H9 (cell line): Measurements from ENCODE around the gene TAF10. TPM values are rescaled to one million over a fixed set of nuclear protein-coding genes. Genes with fewer than 3 reads are reported as not detected.

ENCODE experiments used
- DNase-seq: peaks from one replicate; pipeline ENCODE4 v3.0.0-alpha.2; 2017
- H2AFZ ChIP-seq: one replicate; pipeline ENCODE4 v1.6.1; 2013; ENCODE audit warnings: mild to moderate bottlenecking, low read length, control low read depth, moderate library complexity
- H2AK5ac ChIP-seq: 2 replicates; pipeline ENCODE4 v1.6.1; 2013; ENCODE audit warnings: low read length, control low read depth, mixed read lengths; ENCODE audit not compliant: insufficient read length
- H2BK120ac ChIP-seq: one replicate; pipeline ENCODE4 v1.6.1; 2013; ENCODE audit warnings: low read depth, mild to moderate bottlenecking, low read length, control low read depth, inconsistent platforms; ENCODE audit not compliant: poor library complexity, severe bottlenecking
- H2BK12ac ChIP-seq: 2 replicates; pipeline ENCODE4 v1.6.1; 2013; ENCODE audit warnings: low read length, control low read depth, mixed read lengths, low read depth; ENCODE audit not compliant: insufficient read length
- H2BK15ac ChIP-seq: 2 replicates; pipeline ENCODE4 v1.6.1; 2013; ENCODE audit warnings: low read depth, low read length, control low read depth
- H2BK20ac ChIP-seq: one replicate; pipeline ENCODE4 v1.6.1; 2013; ENCODE audit warnings: low read depth, mild to moderate bottlenecking, low read length, control low read depth, inconsistent platforms; ENCODE audit not compliant: poor library complexity, severe bottlenecking
- H2BK5ac ChIP-seq: 2 replicates; pipeline ENCODE4 v1.6.1; 2013; ENCODE audit warnings: low read length, control low read depth, mixed read lengths; ENCODE audit not compliant: insufficient read length
- H3K14ac ChIP-seq: 2 replicates; pipeline ENCODE4 v1.6.1; 2013; ENCODE audit warnings: low read length, control low read depth; ENCODE audit not compliant: insufficient read depth
- H3K18ac ChIP-seq: 2 replicates; pipeline ENCODE4 v1.6.1; 2013; ENCODE audit warnings: low read depth, mild to moderate bottlenecking, mixed read lengths, low read length, control low read depth; ENCODE audit not compliant: insufficient read length
- H3K23ac ChIP-seq: 2 replicates; pipeline ENCODE4 v1.6.1; 2013; ENCODE audit warnings: low read length, control low read depth, mixed read lengths, low read depth; ENCODE audit not compliant: insufficient read length
- H3K23me2 ChIP-seq: 2 replicates; pipeline ENCODE4 v1.6.1; 2013; ENCODE audit warnings: low read depth, mild to moderate bottlenecking, mixed read lengths, low read length, control low read depth; ENCODE audit not compliant: insufficient read length, poor library complexity, severe bottlenecking
- H3K27ac ChIP-seq: 2 replicates; pipeline ENCODE4 v1.5.1; 2013; ENCODE audit warnings: low read length, control low read depth, mixed read lengths, low read depth; ENCODE audit not compliant: insufficient read length
- H3K27me3 ChIP-seq: 2 replicates; pipeline ENCODE4 v1.6.1; 2013; ENCODE audit warnings: low read length, control low read depth, inconsistent platforms; ENCODE audit not compliant: insufficient read depth
- H3K4ac ChIP-seq: 2 replicates; pipeline ENCODE4 v1.6.1; 2013; ENCODE audit warnings: low read depth, mild to moderate bottlenecking, control low read depth, inconsistent platforms, low read length, moderate library complexity
- H3K4me1 ChIP-seq: 2 replicates; pipeline ENCODE4 v1.6.1; 2013; ENCODE audit warnings: low read length, control low read depth, inconsistent platforms; ENCODE audit not compliant: insufficient read depth
- H3K4me2 ChIP-seq: 2 replicates; pipeline ENCODE4 v1.6.1; 2013; ENCODE audit warnings: low read length, control low read depth, mixed read lengths; ENCODE audit not compliant: insufficient read length, insufficient read depth
- H3K56ac ChIP-seq: 2 replicates; pipeline ENCODE4 v1.6.1; 2013; ENCODE audit warnings: low read depth, mild to moderate bottlenecking, mixed read lengths, low read length, control low read depth; ENCODE audit not compliant: insufficient read length
- H3K79me1 ChIP-seq: 2 replicates; pipeline ENCODE4 v1.6.1; 2013; ENCODE audit warnings: low read depth, mild to moderate bottlenecking, moderate library complexity, low read length, control low read depth, inconsistent platforms; ENCODE audit not compliant: insufficient read depth, poor library complexity, severe bottlenecking
- H3K79me2 ChIP-seq: 2 replicates; pipeline ENCODE4 v1.6.1; 2013; ENCODE audit warnings: low read length, control low read depth, inconsistent platforms; ENCODE audit not compliant: insufficient read depth
- H3K9ac ChIP-seq: 2 replicates; pipeline ENCODE4 v1.6.1; 2013; ENCODE audit warnings: low read length, control low read depth, mixed read lengths; ENCODE audit not compliant: insufficient read length; ENCODE audit errors: extremely low read depth
- H3K9me3 ChIP-seq: one replicate; pipeline ENCODE4 v1.6.1; 2013; ENCODE audit warnings: low read depth, low read length, inconsistent platforms; ENCODE audit not compliant: control insufficient read depth
- H3T11ph ChIP-seq: one replicate; pipeline ENCODE4 v1.6.1; 2013; ENCODE audit warnings: mild to moderate bottlenecking, low read length, control low read depth, inconsistent platforms
- H4K20me1 ChIP-seq: one replicate; pipeline ENCODE4 v1.6.1; 2013; ENCODE audit not compliant: control insufficient read depth, insufficient read length, insufficient read depth
- H4K5ac ChIP-seq: 2 replicates; pipeline ENCODE4 v1.6.1; 2013; ENCODE audit warnings: low read depth, mild to moderate bottlenecking, mixed read lengths, low read length, control low read depth; ENCODE audit not compliant: insufficient read length
- H4K8ac ChIP-seq: replicated peaks from 2 replicates; pipeline ENCODE4 v1.6.1; 2013; ENCODE audit warnings: low read length, control low read depth, mixed read lengths, low read depth; ENCODE audit not compliant: insufficient read length
- H4K91ac ChIP-seq: 2 replicates; pipeline ENCODE4 v1.6.1; 2013; ENCODE audit warnings: low read depth, mild to moderate bottlenecking, moderate library complexity, mixed read lengths, low read length, control low read depth; ENCODE audit not compliant: insufficient read length
- H3K27ac Mint-ChIP-seq, 3 experiments: 2 replicates in 2 of 3; 3 replicates in 1 of 3; pipeline ENCODE4 v1.8.0; 2020 to 2021; ENCODE audit warnings: mixed read lengths in 3 of 3, mild to moderate bottlenecking in 1 of 3, moderate library complexity in 1 of 3
- H3K27me3 Mint-ChIP-seq: 2 replicates; pipeline ENCODE4 v1.8.0; 2021; ENCODE audit warnings: low read depth, mild to moderate bottlenecking, moderate library complexity, mixed read lengths
- H3K36me3 Mint-ChIP-seq, 3 experiments: 2 replicates in 2 of 3; 3 replicates in 1 of 3; pipeline ENCODE4 v1.8.0; 2020 to 2021; ENCODE audit warnings: low read depth in 3 of 3, mixed read lengths in 3 of 3; ENCODE audit not compliant: insufficient read depth in 1 of 3
- H3K4me1 Mint-ChIP-seq, 2 experiments: 2 replicates each; pipeline ENCODE4 v1.8.0; 2020; ENCODE audit warnings: mixed read lengths in 2 of 2
- H3K4me3 Mint-ChIP-seq, 2 experiments: 2 replicates in 1 of 2; 3 replicates in 1 of 2; pipeline ENCODE4 v1.8.0; 2020 to 2021; ENCODE audit warnings: mild to moderate bottlenecking in 2 of 2, mixed read lengths in 2 of 2, moderate library complexity in 1 of 2
- H3K9me3 Mint-ChIP-seq, 2 experiments: 2 replicates in 1 of 2; 3 replicates in 1 of 2; pipeline ENCODE4 v1.8.0; 2020; ENCODE audit warnings: mild to moderate bottlenecking in 2 of 2, mixed read lengths in 2 of 2, moderate library complexity in 1 of 2
- WGBS: extraction: QIAGEN DNeasy Blood & Tissue Kit; methylation state at CpG from one replicate; pipeline ENCODE4 v1.1.7; 2013; ENCODE audit warnings: missing lambda C conversion rate, low lambda C conversion rate, mixed read lengths; ENCODE audit not compliant: insufficient read length; ENCODE audit errors: extremely low coverage; 5-methylcytosine and 5-hydroxymethylcytosine counted together
- total RNA-seq: library from RNA; stranded (reverse); gene quantifications from 2 replicates; pipeline ENCODE4 v1.2.1, GENCODE V29; 2021
- TF ChIP-seq, protein P1 (sequence below): fragments of 200-600 bp; sonication (generic); conservative IDR thresholded peaks from 3 replicates; pipeline ENCODE4 v1.8.0; 2021; ENCODE audit warnings: antibody characterized with exemption, mild to moderate bottlenecking

Gene TAF10
- total RNA-seq, 1 experiment from 2014 or later = 198 TPM

DNA sequence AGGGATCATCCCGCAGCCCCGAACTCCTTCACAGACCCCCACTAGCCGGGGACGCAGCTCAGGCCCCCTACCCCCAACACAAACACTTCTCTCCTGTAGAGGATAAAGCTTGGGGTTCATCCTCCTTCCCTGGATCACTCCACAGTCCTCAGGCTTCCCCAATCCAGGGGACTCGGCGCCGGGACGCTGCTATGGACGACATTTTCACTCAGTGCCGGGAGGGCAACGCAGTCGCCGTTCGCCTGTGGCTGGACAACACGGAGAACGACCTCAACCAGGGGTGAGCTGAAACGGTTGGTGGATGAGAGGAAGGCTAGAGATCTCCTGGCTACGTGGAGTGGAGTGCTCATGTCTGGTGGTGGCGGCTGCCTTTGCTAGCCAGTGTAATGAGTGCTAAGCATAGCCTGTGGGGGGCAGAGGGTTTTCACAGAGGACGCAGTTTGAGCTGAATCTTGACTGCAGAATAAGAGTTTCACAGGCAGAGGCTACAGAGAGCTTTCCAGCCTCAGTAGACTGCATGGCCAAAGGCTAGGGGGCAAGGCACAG lies 7.9 kb downstream of the TAF10 start:
- Mint-ChIP-seq H3K36me3 (peaks cover 15 to 49% (median 39%) of the 10 kb centered on the region in 3 experiments; a peak in 6 of 7 replicates), H3K9me3 (no peaks in the 10 kb centered on the region), H3K27me3 (no peaks in the 10 kb centered on the region; the same call in 1 of the 2 replicates), H3K27ac (no peak overlapping the region), H3K4me3 (no peak overlapping the region), H3K4me1 (peaks cover 15 to 16% of the 10 kb centered on the region in 2 experiments)
- Histone ChIP-seq H3K56ac (no peak overlapping the region), H3K4me2 (peak overlapping the region; percentile 88), H3K4ac (no peak overlapping the region; the same call in 1 of the 2 replicates), H2BK5ac (peak overlapping the region; percentile 25), H3K27me3 (no peaks in the 10 kb centered on the region), H3K79me2 (peaks cover 7% of the 10 kb centered on the region; the same call in 1 of the 2 replicates), H3T11ph (no peak overlapping the region), H3K4me1 (peaks cover 3% of the 10 kb centered on the region; the same call in 1 of the 2 replicates), H2BK15ac (no peak overlapping the region), H3K14ac (peak overlapping the region; percentile 91; the same call in 1 of the 2 replicates), H3K18ac (peak overlapping the region; percentile 86), H3K27ac (no peak overlapping the region), H3K79me1 (no peaks in the 10 kb centered on the region), H2BK120ac (no peak overlapping the region), H2AK5ac (no peak overlapping the region), H4K20me1 (no peaks in the 10 kb centered on the region), H3K23me2 (peaks cover 15% of the 10 kb centered on the region), H4K8ac (no peak overlapping the region), H3K9me3 (no peaks in the 10 kb centered on the region), H3K9ac (peak overlapping the region; percentile 95), H4K91ac (no peak overlapping the region), H4K5ac (no peak overlapping the region), H2AFZ (no peak overlapping the region), H2BK20ac (no peak overlapping the region), H2BK12ac (no peak overlapping the region), H3K23ac (no peak overlapping the region)
- TF ChIP-seq, protein P1, sequence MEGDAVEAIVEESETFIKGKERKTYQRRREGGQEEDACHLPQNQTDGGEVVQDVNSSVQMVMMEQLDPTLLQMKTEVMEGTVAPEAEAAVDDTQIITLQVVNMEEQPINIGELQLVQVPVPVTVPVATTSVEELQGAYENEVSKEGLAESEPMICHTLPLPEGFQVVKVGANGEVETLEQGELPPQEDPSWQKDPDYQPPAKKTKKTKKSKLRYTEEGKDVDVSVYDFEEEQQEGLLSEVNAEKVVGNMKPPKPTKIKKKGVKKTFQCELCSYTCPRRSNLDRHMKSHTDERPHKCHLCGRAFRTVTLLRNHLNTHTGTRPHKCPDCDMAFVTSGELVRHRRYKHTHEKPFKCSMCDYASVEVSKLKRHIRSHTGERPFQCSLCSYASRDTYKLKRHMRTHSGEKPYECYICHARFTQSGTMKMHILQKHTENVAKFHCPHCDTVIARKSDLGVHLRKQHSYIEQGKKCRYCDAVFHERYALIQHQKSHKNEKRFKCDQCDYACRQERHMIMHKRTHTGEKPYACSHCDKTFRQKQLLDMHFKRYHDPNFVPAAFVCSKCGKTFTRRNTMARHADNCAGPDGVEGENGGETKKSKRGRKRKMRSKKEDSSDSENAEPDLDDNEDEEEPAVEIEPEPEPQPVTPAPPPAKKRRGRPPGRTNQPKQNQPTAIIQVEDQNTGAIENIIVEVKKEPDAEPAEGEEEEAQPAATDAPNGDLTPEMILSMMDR = 0 out of 3 replicates have a peak, but pooled peaks have one; percentile 8
- no CpG with 5 or more reads among the region's 20 CpGs for WGBS
- DNase-seq = peak; percentile 49
